Measurements from ENCODE around the gene SMARCA5.

SMARCA5 gene

GRCh38 chr4:143586080-143586479 is 72.6 kb downstream of the SMARCA5 start:
- TF ChIP-seq POLR2AphosphoS5 (IDR thresholded peaks at IDR 0.05; ENCODE audit: low read depth, low read length): no peak
- no peak for TF ChIP-seq POLR2A (IDR thresholded peaks at IDR 0.05; ENCODE audit: low read depth, low read length)
- no peak for TF ChIP-seq TAF1 (IDR thresholded peaks at IDR 0.05; ENCODE audit: borderline replicate concordance, low read depth, low read length)
- no peak for DNase-seq (ENCODE audit: insufficient read length)
- FAIRE-seq: no peak

GRCh38 chr4:143587703-143588102 is 74.2 kb downstream of the SMARCA5 start:
- no peak for TF ChIP-seq POLR2A (IDR thresholded peaks at IDR 0.05; ENCODE audit: low read depth, low read length)
- TF ChIP-seq TAF1 (IDR thresholded peaks at IDR 0.05; ENCODE audit: borderline replicate concordance, low read depth, low read length): no peak
- no peak for TF ChIP-seq POLR2AphosphoS5 (IDR thresholded peaks at IDR 0.05; ENCODE audit: low read depth, low read length)
- DNase-seq (ENCODE audit: insufficient read length) (no peak), FAIRE-seq (no peak)

GRCh38 chr4:143597276-143597675 is 83.8 kb downstream of the SMARCA5 start:
- no peak for DNase-seq (ENCODE audit: insufficient read length)
- FAIRE-seq: no peak
- TF ChIP-seq POLR2A (IDR thresholded peaks at IDR 0.05; ENCODE audit: low read depth, low read length) (no peak), POLR2AphosphoS5 (IDR thresholded peaks at IDR 0.05; ENCODE audit: low read depth, low read length) (no peak), TAF1 (IDR thresholded peaks at IDR 0.05; ENCODE audit: borderline replicate concordance, low read depth, low read length) (no peak)

DNA sequence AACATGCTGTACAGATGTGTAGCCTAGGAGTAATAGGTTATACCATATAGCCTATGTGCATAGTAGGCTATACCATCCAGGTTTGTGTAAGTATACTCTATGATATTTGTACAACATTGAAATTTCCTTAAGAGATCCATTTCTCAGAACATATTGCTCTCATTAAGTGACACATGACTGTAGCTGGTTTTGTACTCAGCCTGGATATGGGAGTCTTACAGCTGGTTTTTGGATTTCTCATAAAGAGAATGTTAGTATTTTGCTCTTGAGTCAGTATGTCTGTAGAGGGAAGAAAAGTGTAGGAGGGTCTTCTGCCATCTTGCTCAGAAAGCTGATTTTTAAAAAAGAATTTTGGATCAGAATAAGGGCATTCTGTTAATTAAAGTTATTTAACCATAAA is 85.3 kb downstream of the SMARCA5 start:
- no peak for DNase-seq (ENCODE audit: insufficient read length)
- TF ChIP-seq POLR2AphosphoS5 (IDR thresholded peaks at IDR 0.05; ENCODE audit: low read depth, low read length): no peak
- TF ChIP-seq POLR2A (IDR thresholded peaks at IDR 0.05; ENCODE audit: low read depth, low read length): no peak
- no peak for TF ChIP-seq TAF1 (IDR thresholded peaks at IDR 0.05; ENCODE audit: borderline replicate concordance, low read depth, low read length)
- FAIRE-seq: no peak

DNA sequence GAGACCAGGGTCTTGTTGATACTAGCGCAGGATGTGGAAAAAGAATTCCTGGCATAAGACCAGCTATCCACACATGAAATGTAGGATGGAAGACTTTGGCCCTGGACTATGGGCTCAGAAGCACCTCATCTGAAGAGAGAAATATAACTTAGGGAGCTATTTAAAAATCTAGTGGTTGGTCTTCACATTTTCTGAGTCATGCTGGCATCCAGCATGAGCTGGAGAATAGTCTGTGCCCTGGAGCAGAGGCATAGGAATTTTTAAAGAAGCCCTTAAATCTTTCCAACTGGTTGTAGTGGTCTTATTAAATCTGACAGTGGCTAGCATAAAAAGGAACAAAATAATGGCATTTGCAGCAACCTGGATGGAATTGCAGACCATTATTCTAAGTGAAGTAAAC is 86.3 kb downstream of the SMARCA5 start:
- no peak for FAIRE-seq
- no peak for DNase-seq (ENCODE audit: insufficient read length)
- no peak for TF ChIP-seq POLR2A (IDR thresholded peaks at IDR 0.05; ENCODE audit: low read depth, low read length)

GRCh38 chr4:143606480-143606879 is 93.0 kb downstream of the SMARCA5 start:
- no peak for DNase-seq (ENCODE audit: insufficient read length)
- no peak for FAIRE-seq
- no peak for TF ChIP-seq POLR2A (IDR thresholded peaks at IDR 0.05; ENCODE audit: low read depth, low read length)
- no peak for TF ChIP-seq TAF1 (IDR thresholded peaks at IDR 0.05; ENCODE audit: borderline replicate concordance, low read depth, low read length)

All from GM12892 (cell line).